ENCODE measurements around the gene PDE11A.

- TF ChIP-seq CREB5 (CRISPR knock-in tag; IDR thresholded peaks at IDR 0.05; ENCODE audit: low read depth) (no peak), ZNF70 (CRISPR knock-in tag; IDR thresholded peaks at IDR 0.05) (no peak), ZNF8 (CRISPR knock-in tag; IDR thresholded peaks at IDR 0.05) (no peak), RARB (CRISPR knock-in tag; IDR thresholded peaks at IDR 0.05) (no peak), PATZ1 (CRISPR knock-in tag; IDR thresholded peaks at IDR 0.05; ENCODE audit: borderline replicate concordance) (no peak), ARNTL (CRISPR knock-in tag; IDR thresholded peaks at IDR 0.05; ENCODE audit: borderline replicate concordance, low read depth) (no peak), TOX (CRISPR knock-in tag; IDR thresholded peaks at IDR 0.05; ENCODE audit: borderline replicate concordance) (no peak)
Observed at GRCh38 chr2:177692783-177693269, 379.8 kb downstream of the PDE11A start.
